Testis (tissue), 2 donors: Measurements from ENCODE around the gene SCARB1.

Experiments
- POLR2A ChIP-seq: fragments of 450-650 bp; IDR thresholded peaks from one replicate; pipeline ENCODE4 v1.6.1; 2017; ENCODE audit warnings: antibody characterized with exemption, mild to moderate bottlenecking, moderate library complexity
- TF ChIP-seq, protein P1 (sequence below), 3 experiments: fragments of 450-650 bp in 2 of 3; fragments of 200-600 bp in 1 of 3; sonication (generic) in 1 of 3; IDR thresholded peaks; one replicate each; pipeline ENCODE4 v1.5.1; 2016 to 2019; ENCODE audit warnings: antibody characterized with exemption in 3 of 3, mild to moderate bottlenecking in 2 of 3, moderate library complexity in 1 of 3

DNA sequence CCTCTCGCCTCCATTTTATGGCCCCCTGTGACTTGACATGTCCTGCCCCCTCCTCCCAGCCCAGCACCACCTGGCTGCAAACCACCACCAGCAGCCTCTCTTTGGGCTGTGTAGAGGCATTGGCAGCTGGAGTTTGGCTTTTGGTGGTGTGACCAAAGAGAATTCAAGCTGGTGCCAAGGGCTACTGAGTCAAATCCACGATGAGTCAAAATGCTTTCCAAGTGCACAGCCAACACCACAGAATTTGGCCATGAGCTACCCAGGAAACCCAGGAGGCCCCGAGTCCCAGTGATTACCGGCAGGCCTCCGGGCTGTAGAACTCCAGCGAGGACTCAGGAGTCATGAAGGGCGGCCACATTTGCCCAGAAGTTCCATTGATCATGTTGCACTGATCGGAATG lies 53.8 kb downstream of the SCARB1 start:
- TF ChIP-seq, protein P1, sequence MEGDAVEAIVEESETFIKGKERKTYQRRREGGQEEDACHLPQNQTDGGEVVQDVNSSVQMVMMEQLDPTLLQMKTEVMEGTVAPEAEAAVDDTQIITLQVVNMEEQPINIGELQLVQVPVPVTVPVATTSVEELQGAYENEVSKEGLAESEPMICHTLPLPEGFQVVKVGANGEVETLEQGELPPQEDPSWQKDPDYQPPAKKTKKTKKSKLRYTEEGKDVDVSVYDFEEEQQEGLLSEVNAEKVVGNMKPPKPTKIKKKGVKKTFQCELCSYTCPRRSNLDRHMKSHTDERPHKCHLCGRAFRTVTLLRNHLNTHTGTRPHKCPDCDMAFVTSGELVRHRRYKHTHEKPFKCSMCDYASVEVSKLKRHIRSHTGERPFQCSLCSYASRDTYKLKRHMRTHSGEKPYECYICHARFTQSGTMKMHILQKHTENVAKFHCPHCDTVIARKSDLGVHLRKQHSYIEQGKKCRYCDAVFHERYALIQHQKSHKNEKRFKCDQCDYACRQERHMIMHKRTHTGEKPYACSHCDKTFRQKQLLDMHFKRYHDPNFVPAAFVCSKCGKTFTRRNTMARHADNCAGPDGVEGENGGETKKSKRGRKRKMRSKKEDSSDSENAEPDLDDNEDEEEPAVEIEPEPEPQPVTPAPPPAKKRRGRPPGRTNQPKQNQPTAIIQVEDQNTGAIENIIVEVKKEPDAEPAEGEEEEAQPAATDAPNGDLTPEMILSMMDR (IDR thresholded peaks at IDR 0.05) = no peak
- no peak for TF ChIP-seq POLR2A
